HG03469 (cell line): ENCODE data around the gene EMX2.

Experiments used
- ATAC-seq: cut with Tn5 transposase; IDR thresholded peaks from one replicate; pipeline ENCODE4 v1.9.1; 2021; ENCODE audit warnings: mild to moderate bottlenecking, moderate library complexity, moderate number of reproducible peaks; ENCODE audit not compliant: unreplicated experiment

Gene EMX2

DNA sequence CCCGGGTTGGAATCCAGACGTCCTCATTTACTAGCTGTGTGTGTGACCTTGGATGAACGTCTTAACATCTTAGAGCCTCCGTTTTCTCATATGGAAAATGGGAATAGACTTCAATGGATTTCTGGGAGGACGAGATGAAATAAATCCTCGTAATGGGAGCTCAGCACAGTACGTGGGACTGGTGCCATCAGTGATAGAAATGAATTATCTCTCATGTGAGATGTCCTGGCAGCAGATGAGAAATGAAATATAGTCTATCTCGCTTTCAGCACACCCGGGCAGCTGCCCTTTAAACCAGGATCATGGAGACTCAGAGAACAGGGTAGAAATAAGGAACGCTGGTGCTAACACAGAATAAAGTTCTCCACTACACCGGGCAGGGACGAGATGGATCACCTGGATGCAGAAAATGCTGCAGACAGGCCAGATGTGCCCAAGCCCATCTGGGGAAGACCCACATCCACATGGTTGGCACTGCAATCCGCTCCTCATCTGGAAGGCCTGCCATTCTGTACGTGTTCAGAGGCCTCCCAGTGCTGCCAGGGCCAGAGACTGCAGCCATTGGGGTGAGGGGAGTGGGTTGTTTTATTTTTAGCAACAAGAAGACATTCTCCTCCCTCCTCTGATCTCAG, 11.1 kb upstream of the EMX2 start:
- no peak for ATAC-seq

GRCh38 chr10:117532003-117532385, 10.6 kb upstream of the EMX2 start:
- ATAC-seq, result no peak

DNA sequence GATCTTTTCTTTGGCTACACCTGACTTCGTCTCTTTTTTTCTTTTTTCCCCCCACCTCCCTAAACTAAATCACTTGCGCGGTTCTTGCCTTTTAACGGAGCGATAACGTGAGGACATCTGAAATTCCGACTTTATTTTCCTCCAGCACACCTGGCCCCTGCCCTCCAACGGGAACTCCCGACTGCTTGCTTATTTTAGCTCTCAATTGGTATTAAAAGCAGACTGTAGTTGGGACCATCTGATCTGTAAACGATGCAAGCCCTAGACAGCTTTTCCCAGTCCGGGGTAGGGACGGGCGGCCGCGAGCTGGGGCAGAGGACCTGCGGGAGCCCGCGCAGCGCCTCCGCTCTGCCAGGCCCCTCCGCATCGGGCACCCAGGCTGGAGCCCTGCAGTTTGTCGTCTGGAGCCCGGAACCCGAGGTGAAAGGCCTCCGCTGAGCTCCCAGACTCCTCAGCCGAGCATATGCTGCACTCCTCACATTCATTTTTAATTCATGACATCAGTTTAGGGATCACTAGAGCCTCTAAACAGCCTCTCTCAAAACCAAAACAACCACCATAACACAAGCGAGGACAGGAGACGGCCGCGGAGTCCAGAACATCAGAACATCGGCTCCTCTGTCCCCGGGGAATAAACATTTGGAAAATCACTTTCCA, 10.0 kb upstream of the EMX2 start:
- ATAC-seq, result no peak

- no peak for ATAC-seq
These were observed 8.9 kb upstream of the EMX2 start for GRCh38 chr10:117533507-117534281.

- no peak for ATAC-seq
These were observed 7.9 kb upstream of the EMX2 start for GRCh38 chr10:117534321-117535297.

GRCh38 chr10:117535298-117536071, 7.1 kb upstream of the EMX2 start:
- no peak for ATAC-seq

DNA sequence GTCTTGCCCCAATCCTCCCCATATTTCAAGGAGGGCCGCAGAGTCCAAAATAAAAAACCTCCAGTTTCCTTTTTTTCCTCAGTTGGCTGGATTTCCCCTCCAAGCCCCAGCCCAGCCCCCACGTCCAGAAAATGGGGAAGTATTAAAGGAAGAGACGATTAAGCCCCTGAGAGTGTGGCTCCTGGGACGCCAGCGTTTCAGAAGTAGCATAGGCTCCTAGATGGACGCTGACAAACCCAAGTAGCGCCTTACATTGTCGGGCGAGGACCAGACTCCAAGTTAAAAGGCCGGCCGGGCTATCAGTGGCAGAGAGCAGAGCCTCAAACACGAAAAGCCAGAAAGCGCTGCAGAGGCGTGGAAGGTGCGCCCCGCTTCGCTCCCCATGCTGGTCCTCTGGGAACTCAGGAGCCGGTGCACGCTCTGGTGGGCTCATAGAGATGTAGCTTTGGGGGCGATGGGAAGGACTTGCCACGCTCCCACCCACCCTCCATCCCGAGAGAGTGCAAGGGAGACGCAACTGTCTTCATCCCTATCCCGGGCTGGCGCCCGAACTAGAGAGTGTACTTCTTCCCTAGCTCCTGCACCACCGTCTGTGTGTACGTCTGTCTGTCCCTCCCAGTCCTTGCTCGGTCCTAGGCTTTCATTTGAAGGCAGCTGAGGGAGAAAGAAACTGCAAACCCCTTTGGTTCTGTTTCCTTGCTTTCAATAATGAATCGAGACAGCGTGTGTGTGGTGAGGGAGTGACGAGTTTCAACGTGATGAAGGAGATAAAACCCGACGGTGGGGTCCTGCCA, 6.3 kb upstream of the EMX2 start:
- ATAC-seq, result no peak

- ATAC-seq, result no peak
These were observed 5.6 kb upstream of the EMX2 start for GRCh38 chr10:117536866-117537435.

DNA sequence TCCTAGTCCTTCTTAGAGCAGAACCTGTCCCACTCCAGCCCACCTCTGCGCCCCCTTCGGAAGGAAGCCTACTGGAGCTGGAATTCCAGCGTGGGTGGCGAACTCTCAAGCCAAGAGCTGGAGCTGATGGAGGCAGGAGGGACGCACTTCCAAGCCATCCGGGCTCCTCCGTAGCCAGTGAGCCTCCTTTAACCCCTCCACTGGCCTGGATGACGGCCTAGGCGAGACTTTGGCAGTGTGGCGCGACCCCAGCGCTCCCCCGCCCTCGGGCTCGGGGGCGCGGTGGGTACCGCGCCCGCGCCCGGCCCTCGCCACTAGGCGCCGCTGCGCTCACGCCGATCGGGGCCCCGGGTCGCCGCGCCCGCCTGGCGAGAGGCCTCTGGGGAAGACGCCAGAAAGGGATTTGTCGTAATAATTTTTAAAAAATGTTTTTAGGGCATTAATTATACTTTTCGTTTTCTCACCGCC, 5.1 kb upstream of the EMX2 start:
- ATAC-seq, result no peak

DNA sequence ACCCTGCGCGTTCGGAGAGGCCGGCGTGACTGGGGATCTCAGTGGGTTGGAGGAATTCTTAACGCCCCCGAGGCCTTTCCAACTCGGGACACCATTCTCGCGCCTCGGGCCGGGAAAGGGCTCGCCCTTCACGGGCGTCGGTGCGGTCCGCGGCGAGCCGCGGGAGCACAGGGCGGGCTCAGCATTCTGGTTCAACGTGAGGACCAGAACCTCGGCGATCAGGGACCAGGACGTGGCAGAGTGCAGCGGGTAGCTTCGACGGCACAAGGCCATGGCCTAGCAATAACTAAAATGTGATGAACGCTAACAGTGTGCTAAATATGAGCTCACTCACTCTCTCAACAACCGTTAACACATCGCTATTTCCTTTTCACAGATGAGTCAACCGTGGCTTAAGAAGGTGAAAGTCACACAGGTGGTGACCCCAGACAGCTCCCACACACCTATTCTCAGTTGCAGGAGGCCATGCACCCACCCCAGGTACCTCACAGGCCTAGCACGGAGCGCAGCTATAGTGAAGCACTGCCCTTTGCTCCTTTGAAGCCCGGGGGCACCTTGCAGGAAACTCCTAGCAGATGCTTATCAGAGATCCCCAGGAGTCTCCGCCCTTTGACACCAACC, 4.5 kb upstream of the EMX2 start:
- ATAC-seq, result peak; percentile 50

DNA sequence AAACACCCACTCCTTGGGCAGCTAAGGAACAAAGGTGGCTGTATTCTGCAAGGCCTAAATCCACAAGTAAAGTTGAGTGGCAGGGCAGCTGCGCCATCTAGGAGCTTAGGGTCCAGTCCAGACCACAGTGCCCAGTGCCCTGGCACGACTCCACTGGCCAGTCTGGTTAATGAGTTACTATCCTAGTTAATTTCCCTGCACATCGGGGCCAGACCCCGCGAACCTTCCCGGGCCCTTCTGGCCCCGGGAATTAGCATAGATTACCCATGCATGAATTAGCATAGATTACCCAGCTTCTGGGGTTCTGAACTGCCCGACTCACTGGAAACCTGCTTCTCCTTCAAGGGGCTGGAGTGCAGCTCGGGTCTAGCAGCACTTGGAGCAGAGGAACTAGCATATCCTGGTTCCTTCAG, 3.2 kb upstream of the EMX2 start:
- no peak for ATAC-seq

DNA sequence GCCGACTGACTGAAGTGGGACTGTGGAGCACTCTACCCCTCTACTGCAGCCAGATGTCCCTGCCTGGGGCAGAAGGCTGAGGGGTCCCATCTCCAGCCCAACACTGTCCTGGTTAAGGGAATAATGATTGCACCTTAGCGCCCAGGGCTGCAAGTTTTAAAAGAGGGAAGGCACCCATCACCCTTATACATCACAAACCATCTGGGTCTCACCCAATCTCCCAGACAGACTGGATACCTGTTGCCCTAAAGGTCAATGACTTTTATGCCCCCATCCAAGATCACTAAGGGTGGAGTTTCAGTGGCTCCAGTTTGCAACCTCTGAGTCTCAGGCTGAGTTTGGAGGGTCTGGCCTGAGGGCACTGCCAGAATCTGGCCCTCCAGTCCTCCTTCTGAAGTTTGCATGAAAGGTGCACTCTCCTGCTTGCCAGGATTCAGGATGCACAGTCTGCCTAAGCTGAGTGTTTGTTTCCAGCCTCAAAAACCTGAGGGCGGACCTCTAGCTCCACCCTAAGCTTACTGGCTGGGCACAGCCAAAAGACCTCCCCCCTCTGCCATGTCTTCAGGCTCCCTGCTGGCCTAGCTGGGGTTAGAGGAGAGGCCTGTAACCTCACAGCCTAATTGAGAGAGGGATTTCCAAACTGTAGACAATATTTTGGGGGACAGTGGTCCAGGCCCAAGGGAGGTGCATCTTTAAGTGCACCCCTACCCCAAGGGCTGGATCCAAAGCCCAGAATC, 2.5 kb upstream of the EMX2 start:
- no peak for ATAC-seq

- no peak for ATAC-seq
These were observed 1.7 kb upstream of the EMX2 start for GRCh38 chr10:117540640-117541404.

- ATAC-seq, result no peak
These were observed 1.1 kb upstream of the EMX2 start for GRCh38 chr10:117541405-117541908.

- no peak for ATAC-seq
These were observed 439 bp upstream of the EMX2 start for GRCh38 chr10:117541909-117542705.
